Suprapubic skin (tissue), 4 donors: ENCODE results near the gene ARHGEF11.

Experiments
- CTCF ChIP-seq, 2 donors: fragments of 200-600 bp in 1 of 2; fragments of 450-650 bp in 1 of 2; sonication (generic) in 1 of 2; IDR thresholded peaks; one replicate each; pipeline ENCODE4 v1.5.1; 2016 to 2019; ENCODE audit warnings: antibody characterized with exemption in 2 of 2, mild to moderate bottlenecking in 1 of 2, moderate library complexity in 1 of 2
- POLR2A ChIP-seq, 2 donors: fragments of 450-650 bp; IDR thresholded peaks; one replicate each; pipeline ENCODE4 v1.6.1; 2017; ENCODE audit warnings: antibody characterized with exemption in 2 of 2, mild to moderate bottlenecking in 2 of 2, moderate library complexity in 2 of 2
- POLR2AphosphoS5 ChIP-seq, 3 donors: sonication (generic); formaldehyde crosslinking; IDR thresholded peaks; one replicate each; pipeline ENCODE4 v1.6.1; 2017; ENCODE audit warnings: antibody characterized with exemption in 3 of 3

DNA sequence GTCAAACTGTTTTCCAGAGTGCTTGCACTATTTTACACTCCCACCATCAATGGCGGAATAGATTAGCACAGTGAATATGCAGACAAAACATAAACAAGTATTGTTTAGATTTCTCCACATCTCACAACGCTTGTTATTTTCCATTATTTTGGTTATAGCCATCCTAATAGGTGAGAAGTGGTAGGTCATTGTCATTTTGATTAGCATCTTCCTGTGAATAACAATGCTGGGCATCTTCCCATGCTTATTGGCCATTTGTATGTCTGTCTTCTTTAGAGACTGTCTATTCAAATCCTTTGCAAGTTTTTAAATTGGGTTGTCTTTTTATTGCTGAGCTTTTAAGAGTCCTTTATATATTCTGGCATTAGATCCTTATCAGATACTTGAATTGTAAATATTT is 70.5 kb downstream of the ARHGEF11 start:
- TF ChIP-seq CTCF (IDR thresholded peaks at IDR 0.05) (no peak), POLR2A (IDR thresholded peaks at IDR 0.05) (no peak), POLR2AphosphoS5 (IDR thresholded peaks at IDR 0.05) (no peak)
